ENCODE measurements around the gene LIG1.
"Not testable (repeated sequence)": the region's sequence is repeated elsewhere in the genome, so short reads cannot be mapped to it uniquely, and the experiment has no call there.

Gene LIG1

GRCh38 chr19:48120505-48120904, 49.6 kb downstream of the LIG1 start:
- no peak for FAIRE-seq

- no peak for FAIRE-seq
These were observed 52.0 kb downstream of the LIG1 start for GRCh38 chr19:48118131-48118517.

- FAIRE-seq: no peak
These were observed 52.5 kb downstream of the LIG1 start for GRCh38 chr19:48117515-48118130.

GRCh38 chr19:48113190-48113917, 56.8 kb downstream of the LIG1 start:
- no peak for FAIRE-seq

GRCh38 chr19:48111280-48111679, 58.9 kb downstream of the LIG1 start:
- no peak for FAIRE-seq

- peak; percentile 23 for FAIRE-seq
These were observed 59.7 kb downstream of the LIG1 start, which contains the start of gene PLA2G4C for GRCh38 chr19:48110350-48110966. Gene PLA2G4C (minus strand): TSS chr19:48110817. CDS start chr19:48106529, 4,288 bp downstream.

- FAIRE-seq: no peak
These were observed 61.0 kb downstream of the LIG1 start for GRCh38 chr19:48108997-48109782.

- FAIRE-seq: no peak
These were observed 66.2 kb downstream of the LIG1 start for GRCh38 chr19:48103922-48104321.

- no peak for FAIRE-seq
These were observed 67.0 kb downstream of the LIG1 start for GRCh38 chr19:48102870-48103751.

GRCh38 chr19:48095612-48096175, 74.5 kb downstream of the LIG1 start:
- no peak for FAIRE-seq

- FAIRE-seq: no peak
These were observed 75.3 kb downstream of the LIG1 start for GRCh38 chr19:48094855-48095203.

GRCh38 chr19:48094129-48094854, 75.9 kb downstream of the LIG1 start:
- no peak for FAIRE-seq

GRCh38 chr19:48091111-48091718, 78.9 kb downstream of the LIG1 start:
- not testable (repeated sequence) for FAIRE-seq

- FAIRE-seq: no peak
These were observed 79.8 kb downstream of the LIG1 start for GRCh38 chr19:48090281-48090802.

GRCh38 chr19:48088991-48089390, 81.2 kb downstream of the LIG1 start:
- FAIRE-seq: not testable (repeated sequence)

GRCh38 chr19:48085904-48086864, 84.0 kb downstream of the LIG1 start:
- no peak for FAIRE-seq

- no peak for FAIRE-seq
These were observed 85.1 kb downstream of the LIG1 start for GRCh38 chr19:48085076-48085475.

- no peak for FAIRE-seq
These were observed 89.0 kb downstream of the LIG1 start for GRCh38 chr19:48081106-48081505.

GRCh38 chr19:48070177-48070769, 99.9 kb downstream of the LIG1 start:
- not testable (repeated sequence) for FAIRE-seq

Data from endometrium (tissue), 2 donors.